Effector CD8-positive, alpha-beta T cell (primary cell): ENCODE data around the gene ARID3A.

ENCODE experiments used
- DNase-seq: peaks from one replicate; lab custom pipeline; 2025; lab: John Stamatoyannopoulos, UW

ARID3A gene

DNA sequence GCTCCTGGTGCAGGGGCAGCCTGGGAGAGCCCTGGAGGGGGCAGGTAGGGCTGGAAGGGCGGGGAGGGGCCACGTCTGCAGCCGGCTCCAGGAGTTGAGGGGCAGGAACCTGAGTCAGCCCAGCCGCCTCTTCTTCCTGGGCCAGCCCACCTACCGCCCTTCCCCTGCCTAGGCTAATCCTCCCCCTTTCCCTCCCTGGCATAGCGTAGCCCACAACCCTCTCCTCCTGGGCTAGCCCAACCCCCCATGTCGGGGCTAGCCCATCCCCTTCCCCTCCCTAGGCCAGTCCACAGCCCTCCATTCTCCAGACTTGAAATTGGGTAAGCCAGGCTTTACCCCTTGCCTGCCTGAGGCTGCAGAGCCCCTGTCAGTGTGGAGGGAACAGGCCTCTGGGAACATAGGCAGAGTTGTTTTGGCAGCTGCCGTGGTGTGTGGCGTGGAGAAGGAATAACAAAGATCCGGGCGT lies 37.7 kb downstream of the ARID3A start:
- DNase-seq: no peak

DNA sequence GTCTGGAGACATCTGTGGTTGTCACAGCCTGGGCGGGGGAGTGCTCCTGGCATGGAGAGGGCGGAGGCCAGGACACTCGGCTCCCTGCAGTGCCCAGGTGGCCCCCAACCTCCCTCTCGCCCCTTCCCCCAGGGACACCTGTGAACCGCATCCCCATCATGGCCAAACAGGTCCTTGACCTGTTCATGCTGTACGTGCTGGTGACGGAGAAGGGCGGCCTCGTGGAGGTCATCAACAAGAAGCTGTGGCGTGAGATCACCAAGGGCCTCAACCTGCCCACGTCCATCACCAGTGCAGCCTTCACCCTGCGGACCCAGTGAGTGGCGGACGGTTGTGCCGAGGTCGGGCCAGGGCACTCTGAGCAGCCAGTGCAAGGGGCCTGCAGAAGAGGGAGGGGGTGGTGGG lies 38.3 kb downstream of the ARID3A start:
- DNase-seq: no peak

DNA sequence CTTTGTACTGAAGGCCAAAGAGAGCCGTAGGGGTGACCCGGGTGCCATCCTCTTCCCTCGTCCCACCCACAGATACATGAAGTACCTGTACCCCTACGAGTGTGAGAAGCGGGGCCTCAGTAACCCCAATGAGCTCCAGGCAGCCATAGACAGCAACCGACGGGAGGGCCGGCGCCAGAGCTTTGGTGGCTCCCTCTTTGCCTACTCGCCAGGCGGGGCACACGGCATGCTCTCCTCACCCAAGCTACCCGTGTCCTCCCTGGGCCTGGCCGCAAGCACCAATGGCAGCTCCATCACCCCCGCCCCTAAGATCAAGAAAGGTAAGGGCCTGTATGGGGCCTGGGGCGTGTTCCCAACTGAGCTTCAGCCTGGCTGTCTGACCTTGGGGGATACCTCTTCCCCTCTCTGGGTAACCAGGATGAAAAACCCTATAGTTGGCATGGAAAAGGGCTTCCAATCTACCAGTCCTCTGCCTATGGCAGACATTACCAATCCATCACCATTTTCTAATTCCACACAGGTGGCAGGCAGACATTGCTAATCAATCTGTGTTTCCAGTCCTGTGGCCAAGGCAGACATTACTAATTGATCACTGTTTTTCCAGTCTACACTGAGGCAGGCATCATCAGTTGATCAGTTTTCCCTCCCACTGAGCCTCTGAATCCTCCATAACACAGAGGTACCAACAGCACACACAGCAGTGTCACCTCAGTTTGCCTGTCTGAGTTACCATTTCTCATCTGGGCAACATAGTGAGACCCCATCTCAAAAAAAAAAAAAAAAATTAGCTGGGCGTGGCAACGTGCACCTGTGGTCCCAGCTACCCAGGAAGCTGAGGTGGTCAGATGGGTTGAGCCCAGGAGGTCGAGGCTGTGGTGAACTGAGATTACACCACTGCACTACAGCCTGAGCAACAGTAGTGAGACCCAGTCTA lies 39.2 kb downstream of the ARID3A start:
- DNase-seq: no peak

DNA sequence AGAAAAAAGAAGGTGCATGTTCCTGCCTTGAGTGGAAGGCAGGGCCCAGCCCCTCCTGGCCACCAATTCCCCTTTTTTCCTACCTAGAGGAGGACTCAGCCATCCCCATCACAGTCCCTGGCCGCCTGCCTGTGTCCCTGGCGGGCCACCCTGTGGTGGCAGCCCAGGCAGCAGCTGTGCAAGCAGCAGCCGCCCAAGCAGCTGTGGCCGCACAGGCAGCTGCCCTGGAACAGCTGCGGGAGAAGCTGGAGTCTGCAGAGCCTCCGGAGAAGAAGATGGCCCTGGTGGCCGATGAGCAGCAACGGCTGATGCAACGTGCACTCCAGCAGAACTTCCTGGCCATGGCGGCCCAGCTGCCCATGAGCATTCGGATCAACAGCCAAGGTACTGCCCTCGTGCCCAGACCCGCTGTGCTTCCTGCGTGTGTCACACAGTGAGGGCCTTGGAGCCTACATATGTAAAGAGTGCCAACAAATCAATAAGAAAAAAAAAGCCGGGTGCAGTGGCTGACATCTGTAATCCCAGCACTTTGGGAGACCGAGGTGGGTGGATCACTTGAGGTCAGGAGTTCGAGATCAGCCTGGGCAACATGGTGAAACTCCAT lies 40.8 kb downstream of the ARID3A start:
- no peak for DNase-seq

DNA sequence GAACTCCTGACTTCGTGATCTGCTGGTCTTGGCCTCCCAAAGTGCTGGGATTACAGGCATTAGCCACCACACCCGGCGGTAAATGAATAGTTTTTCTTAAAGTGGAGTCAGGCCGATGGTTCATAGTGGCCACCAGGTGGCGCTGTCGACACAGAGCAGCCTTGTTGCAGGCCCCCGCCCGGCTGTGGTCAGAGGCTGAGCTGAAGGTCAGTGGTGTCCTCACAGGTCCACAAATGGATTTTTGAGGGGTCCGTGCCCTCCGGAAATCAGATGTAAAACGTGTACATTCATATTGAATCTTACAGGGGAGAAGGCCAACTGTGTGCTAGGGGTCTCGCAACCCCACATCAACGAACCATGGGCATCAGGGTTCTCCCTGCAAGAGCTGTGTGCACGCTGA lies 44.9 kb downstream of the ARID3A start:
- DNase-seq: no peak

DNA sequence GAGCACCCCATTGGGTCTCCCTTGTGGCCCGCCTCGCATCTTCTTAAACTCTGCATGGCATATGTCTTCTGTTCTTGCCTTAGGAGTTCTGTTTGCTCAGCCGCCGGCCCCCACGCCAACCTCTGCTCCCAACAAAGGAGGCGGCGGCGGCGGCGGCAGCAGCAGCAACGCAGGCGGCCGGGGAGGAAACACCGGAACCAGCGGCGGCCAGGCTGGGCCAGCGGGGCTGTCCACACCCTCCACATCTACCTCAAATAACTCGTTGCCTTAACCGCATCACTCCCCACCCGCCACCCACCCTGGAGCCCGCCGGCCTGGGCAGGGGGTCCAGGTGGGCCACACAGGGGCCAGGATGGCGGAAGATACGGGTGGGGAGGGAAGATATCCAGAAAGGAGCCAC lies 46.0 kb downstream of the ARID3A start:
- no peak for DNase-seq

DNA sequence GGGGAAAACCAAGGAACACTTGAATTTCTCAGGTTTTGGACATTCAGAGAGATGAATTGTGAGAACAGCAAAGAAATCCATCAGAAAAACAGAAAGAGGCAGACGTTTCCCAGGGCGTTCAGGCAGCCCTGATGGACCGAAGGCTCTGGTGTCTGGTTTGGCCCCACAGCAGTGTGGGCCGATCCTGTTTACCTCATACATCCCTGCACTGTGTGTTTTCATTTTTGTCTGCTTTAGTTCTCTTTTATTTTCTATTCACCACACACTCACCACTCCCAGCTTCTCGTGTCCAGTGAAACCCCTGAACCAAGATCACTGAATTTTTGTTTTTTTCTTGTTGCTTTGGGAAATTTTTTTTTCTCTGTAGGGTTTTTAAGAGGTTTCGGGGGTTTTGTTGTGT lies 46.4 kb downstream of the ARID3A start:
- DNase-seq: no peak

DNA sequence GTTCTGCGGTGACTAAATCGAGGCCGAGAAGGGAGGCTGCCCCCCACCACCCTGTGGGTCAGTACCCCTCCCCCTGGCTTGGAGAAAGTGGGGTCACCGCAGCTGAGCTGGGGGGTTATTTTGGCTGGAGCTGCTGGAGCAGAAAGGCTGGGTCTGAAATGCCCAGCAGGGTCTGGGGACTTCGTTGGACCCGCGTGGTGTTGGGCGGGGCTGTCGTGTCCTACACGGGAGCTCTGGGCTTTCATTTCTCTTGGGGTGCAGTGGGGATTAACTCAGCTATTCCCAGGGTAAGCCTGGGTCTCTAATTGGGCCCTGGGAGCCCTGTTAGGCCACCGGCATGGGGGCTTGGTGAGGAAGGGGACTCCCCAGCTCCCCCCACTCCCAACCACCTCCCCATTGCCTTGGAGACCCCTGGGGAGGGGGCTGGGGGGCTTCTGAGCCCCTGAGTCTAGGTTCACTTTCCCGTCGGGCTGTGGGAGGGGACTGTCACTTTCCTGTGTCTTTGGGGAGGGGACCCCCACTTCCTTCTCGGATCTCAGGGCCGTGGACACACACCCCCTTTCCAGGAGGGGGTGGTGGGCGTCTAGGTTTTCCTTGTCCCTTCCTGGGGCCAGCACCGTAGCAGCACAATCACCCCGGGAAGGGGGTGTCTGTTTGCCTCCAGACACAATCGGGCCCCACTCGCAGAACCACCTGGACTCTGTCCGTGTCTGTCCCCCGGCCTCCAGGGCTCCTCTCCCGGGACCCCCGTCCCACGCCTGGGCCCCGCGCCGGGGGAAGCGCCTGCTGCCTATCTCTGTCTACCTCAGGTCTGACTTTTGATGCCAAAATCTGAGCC lies 48.1 kb downstream of the ARID3A start:
- no peak for DNase-seq

DNA sequence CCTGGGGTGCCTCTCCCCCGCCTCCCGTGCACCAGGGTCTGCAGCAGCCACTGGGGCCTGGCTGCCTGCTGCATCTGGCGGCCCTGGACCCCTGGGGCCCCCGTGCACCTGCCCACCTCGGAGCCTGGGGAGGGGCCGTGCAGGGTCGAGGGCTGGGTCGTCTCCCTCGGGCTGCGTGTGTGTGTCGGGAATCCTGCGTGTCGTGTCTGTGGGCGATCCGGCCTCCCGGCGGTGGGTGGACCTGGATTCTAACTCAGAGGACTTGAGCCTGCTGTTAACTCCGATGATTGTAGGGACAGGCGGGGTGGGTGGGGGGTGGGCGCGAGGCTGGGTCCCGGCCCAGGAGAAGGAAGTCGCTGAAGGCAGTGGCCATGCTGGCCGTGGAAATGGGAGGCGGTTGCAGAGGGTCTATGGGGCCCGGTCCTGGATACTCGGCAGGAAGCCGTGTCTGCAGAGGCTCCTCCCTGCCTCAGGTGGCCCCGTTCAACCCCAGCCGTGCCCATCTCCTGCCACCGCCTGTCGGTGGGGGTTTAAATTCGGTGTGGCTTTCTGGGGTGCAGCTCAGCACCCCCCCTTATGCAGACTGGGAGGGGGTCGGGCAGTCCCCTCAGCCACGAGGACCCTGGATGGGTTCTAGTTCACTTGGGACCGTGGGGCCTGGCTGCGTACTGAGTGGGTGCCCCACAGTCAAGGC lies 48.9 kb downstream of the ARID3A start:
- DNase-seq: no peak

DNA sequence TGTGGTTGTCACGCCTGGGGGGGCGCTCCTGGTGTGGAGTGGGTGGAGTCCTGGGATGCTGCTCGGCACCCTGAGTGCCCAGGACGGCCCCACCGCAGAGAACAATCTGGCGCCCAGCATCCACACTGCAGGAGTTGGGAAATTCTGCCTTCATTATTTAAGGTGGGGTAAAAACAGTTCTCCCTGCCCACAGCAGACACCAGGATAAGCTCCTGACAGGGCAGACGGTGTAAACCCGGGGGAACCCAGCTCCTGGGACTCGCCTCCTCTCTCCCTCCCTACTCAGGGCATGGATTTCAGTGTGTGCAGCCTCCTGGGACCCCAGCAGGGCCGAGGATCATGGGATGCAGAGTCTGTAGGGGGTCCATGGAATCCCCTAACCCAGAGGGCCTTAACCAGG lies 50.6 kb downstream of the ARID3A start:
- no peak for DNase-seq

DNA sequence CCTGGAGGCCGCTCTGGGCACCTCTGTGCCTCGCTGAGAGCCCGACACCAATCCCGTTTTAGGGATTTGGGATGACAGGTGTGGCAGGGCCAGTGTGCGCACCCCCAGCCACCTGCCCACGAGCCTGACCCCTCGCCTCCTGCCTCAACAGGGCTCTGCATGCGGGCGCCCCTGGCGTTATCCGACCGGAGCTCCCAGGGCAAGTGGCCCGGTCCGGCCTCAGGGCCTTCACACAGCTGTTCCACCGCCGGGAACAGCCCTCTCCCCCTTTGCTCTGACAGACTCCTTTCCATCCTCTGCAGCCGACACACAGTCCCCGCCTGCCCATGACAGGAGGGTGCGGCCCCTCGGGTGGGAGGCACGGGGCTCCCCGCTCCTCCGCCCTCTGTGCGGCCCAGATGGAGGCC lies 51.2 kb downstream of the ARID3A start:
- no peak for DNase-seq

DNA sequence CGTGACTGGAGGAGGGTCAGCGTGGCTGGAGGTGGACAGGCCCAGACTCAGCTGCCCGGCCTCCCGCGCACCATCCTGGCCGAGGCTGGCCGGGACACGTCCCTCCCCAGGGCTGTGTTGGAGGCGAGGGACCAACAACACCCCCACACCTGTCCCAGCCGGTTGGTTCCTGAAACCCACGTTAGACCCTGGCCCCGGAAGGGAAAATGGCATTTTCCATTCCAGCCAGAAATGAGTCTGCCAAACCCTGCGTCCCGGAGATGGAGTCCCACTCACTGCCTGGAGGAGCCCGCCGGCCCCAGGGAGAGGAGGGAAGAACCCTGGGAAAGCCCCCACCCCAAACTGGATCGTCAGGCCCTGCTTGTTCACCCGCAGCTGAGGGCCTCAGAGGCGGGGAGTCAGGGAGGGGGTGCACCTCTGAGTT lies 53.5 kb downstream of the ARID3A start:
- no peak for DNase-seq

DNA sequence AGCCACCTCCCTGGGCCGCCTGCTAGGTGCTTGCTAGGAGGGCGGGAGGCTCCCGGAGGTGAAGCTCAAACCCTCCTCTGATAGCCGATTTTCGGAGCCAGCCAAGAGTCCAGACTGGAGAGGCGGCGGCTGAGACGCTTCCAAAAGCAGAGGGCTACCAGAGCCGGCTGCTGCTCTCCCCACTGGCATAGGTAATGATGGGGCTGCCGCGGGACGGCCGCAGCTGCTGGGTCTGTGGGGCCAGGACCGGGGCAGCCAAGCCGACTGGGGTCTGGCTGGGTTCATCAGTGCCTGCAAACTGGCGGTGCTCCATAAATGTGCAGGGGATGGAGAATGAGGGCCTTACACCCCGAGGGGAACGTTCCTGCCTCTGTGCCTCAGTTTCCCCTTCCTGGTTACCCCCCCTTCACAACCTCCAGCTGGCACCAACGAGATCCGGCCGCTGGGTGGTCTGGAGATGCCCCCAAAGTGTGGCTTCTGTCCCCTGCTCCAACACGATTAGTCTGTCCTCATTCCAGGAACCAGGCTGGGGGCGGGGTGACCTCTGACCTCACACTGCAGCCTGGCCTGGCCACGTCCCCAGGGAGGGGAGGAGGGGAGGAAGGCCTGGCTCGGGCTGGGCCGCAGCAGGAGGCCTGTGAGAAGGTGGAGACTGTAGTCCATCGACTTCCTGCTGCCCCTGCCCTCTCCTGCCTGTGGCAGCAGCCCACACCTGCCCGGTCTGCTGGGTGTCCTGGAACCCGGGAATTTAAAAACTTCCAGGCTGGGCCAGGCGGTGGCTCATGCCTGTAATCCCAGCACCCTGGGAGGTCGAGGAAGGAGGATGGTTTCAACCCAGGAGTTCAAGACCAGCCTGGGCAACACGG lies 54.5 kb downstream of the ARID3A start:
- no peak for DNase-seq

DNA sequence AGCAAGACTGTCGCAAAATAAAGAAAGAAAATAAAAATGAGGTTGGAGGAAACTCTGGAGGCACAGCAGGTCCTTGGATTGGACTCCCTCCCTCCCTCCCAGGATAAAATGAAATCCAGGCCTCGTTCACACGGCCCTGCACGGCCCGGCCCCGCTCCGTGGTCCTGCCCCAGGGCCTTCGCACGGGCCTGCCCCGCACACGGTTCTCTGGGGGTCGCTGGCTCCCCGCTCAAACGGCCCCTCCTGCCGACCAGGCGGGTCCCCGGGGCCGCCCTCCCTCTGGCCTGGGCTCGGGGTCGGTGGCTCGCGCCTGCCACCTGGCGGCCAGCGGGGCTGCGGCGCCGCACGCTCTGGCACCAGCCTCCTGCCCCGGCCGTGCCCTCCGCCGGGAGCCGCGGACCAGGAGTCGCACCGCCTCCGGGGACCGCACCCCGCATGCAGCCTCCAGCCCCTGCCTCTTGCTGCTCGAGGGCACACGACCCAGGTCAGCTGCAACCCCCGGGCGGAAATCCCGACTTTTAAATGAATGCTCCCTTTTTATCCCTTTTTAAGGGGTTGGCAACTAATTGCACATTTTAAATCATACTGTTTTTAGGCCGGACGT lies 56.8 kb downstream of the ARID3A start:
- DNase-seq: peak; percentile 61

DNA sequence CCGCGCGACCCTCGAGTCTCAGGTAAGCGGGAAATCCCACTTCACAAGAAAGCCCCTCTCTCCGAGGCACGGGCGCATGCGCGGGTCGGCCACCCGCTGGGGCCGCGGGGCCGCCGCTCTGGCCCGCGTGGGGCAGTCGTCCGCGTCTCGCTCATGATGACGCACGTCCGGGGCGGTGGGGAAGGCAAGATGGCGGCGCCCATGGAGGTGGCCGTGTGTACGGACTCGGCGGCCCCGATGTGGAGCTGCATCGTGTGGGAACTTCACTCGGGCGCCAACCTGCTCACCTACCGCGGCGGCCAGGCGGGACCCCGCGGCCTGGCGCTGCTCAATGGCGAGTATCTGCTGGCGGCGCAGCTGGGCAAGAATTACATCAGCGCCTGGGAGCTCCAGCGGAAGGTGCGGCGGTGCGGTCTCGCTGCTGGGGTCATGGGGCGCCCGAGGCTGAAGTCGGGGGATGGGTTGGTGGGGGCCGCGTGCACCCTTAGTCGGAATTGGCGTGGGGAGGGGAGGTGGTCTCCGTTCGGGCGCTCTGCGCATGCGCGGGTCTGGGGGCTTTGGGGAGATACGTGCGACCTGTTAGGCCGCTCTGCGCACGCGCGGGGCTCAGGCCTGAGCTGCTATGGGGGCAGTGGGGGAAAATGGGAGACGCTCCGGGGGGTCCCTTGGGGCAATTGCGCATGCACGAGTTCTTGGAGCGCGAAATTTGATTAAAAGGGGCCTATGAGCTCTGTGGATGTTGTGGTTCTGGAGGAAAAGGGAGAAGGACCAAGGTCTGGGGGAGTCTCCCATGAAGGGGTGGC lies 58.5 kb downstream of the ARID3A start, which contains the start of gene WDR18:
WDR18 (plus strand) TSS at position 181 of the 803 bp plus-strand sequence; CDS start at position 190, 9 bp downstream.
- peak; percentile 84 for DNase-seq

DNA sequence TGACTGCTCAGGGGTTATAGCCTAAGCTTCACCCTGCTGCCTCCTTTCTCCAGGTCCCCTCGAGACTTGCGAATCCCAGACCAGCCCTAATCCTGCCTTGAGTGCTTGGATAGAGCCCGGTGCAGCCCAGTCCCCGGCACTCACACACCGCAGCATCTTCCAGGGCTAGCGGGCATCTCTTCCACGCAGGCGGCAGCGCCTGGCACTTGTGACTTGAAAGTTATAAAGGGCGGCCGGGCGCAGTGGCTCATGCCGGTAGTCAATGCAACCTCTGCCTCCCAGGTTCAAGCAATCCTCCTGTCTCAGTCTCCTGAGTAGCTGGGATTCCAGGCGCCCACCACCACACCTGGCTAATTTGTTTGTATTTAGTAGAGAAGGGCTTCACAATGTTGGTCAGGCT lies 60.2 kb downstream of the ARID3A start:
- DNase-seq: no peak

DNA sequence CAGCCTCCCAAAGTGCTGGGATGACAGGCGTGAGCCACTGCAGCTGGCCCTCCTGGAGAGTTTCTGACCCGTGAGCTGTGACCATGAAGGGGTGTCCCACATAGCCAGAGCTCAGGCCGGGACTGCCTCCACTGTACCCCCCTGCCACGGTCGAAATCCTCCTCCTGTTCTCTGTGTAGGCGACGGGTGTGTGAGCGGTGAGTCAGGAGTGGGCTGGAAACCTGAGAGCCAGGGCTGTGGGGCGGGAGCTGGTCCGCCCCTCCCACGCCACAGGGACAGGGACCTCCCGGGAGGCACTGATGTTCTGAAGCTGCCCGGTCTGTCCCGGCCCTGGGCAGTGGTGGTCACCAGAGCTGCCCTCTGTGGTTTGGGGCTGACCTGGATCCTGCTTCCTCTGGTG lies 62.2 kb downstream of the ARID3A start:
- no peak for DNase-seq

DNA sequence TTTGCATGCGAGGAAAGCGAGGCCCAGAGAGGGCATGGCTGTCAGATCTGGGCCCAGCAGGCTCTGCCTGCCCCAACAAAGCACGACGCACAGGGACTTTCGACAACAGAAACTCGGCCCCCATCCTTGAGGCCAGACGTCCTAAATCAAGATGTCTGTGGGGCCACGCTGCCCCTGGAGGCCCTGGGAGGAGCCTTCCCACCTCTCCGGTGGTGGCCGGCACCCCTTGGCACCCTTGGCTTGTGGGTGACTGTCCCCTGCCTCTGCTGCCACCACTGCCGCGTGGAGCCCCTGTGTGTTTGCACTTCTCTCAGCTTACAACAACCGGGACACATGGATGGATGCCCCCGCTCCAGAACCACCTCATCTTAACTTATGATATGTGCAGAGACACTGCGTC lies 62.7 kb downstream of the ARID3A start:
- no peak for DNase-seq

DNA sequence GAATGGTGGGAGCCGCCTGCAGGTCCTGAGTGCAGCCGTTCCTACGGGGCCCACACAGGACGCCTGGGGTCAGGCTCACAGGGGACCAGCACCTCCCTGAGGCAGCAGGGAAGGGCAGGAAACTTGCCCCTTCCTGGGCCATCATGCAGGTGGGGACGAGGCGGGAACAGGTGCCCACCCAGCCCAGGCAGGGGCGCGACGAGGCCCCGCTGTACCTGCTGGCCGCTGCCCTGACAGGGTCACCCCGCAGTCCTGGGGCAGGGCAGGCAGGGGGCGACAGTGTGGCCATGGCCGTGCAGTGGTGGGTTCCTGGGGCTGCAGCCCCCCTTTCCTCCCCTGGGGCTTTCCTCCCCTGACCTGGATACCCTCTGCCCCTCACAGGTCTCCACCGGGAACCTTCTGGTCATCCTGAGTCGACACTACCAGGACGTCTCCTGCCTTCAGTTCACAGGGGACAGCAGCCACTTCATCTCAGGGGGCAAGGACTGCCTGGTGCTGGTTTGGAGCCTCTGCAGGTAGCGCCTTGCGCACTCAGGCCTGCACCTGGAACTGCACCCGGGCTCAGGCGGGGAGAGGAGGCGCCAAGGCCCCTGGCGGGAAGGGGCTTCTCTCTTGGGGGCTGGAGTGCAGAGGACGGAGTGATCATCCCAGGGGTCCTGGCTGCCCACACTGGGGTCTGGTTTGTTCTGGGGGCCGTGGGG lies 63.7 kb downstream of the ARID3A start:
- DNase-seq: no peak
